Dedifferentiated amniotic fluid mesenchymal stem cell (primary cell): ENCODE results near the gene DBNDD1.
"Not testable (repeated sequence)": the region's sequence is repeated elsewhere in the genome, so short reads cannot be mapped to it uniquely, and the experiment has no call there.

ENCODE experiments used
- DNase-seq: peaks from one replicate; pipeline ENCODE4 v3.0.0-alpha.2; 2016; ENCODE audit errors: extremely low spot score

Gene DBNDD1, protein sequence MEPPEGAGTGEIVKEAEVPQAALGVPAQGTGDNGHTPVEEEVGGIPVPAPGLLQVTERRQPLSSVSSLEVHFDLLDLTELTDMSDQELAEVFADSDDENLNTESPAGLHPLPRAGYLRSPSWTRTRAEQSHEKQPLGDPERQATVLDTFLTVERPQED

DNA sequence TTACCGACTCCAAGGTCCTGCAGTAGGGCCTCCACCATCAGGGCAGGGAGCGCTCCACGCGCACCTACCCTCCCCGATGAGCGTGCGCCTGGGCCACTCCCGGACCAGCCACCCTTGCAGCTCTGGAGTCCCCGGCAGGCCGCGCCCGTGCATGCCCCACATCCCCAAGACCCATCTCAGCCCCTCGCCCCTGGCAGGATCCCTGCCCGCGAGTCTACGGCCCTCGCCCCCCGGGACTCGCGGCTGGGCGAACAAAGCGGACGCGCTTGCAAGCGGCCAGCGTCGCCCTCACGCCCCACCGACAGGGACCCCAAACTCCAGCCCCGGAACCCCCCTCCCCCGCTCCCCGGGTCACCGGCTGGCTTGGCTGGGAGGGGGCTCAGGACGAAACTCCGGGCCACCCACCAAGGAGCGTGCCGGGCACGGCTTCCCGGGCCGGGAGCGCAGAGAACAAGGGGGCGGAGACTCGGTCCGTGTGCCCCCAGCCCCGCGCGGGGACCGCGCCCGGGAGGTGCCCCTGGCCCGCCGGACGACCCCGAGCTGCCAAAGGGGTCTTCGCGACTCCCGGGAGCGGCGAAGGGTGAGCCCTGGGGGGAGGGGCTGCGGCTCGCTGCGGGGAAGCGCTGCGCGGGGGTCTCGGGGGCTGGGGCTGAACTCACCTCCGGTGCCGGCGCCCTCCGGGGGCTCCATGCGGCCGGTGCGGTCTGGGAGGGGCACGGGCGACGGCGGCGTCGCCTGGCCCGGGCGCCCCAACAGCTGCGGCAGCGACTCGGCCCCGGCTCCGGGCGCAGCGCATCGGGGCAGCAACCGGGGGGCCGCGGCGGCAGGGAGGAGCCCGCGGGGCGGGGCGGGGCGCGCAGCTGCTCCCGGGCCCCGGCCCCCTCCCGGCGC lies at the start of gene DBNDD1:
Gene DBNDD1, minus strand, starts transcription at position 805 of the 891 bp plus-strand sequence. Its CDS starts 115 bp downstream, at position 690.
- no peak for DNase-seq

DNA sequence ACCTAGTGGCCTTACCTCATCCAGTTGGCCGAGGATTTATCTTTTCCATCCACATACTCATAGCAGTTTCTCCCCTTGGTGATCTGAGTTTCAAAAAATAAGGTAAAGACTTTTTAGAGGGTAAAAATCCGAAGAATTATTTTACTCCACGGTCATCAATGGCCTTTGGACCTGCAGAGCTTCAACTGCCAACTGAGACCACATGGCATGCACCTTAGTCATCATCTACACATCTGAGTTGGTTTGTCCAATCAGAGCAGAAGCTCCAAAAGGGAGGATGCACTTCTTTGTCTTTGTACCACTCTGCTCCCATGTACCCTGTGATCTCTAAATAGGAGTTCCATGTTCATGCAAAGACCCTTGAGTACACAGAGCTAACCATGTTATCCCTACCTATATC lies 42.2 kb upstream of the DBNDD1 start:
- no peak for DNase-seq

DNA sequence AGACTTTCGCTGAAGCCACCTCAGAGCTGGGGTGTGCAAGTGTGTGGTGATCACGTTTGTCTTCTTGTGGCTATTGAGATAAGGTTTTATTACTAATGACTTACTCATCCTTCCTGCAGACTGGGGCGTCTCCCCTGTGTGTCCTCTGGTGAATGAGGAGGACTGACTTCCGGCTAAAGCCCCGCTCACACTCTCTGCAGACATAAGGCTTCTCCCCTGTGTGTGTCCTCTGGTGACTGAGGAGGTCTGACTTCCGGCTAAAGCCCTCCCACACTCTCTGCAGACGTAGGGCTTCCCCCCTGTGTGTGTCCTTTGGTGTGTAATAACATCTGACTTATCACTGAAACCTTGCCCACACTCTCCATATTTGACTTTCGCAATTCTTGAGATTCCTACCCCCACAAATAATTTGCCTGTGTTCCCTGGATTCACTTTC lies 38.5 kb upstream of the DBNDD1 start:
- no peak for DNase-seq

DNA sequence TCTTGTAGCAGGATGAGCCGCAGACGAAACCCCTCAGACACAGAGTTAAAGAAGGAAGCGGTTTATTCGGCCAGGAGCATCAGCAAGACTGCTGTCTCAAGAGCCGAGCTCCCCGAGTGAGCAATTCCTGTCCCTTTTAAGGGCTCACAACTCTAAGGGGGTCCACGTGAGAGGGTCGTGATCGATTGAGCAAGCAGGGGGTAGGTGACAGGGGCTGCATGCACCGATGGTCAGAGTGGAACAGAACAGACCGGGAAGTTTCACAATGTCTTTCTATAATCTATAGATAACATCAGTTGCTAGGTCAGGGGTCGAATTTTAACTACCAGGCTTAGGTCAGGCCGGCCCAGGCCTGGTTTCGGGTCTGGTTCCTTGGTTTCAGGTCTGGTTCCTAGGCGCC lies 37.3 kb upstream of the DBNDD1 start:
- DNase-seq: not testable (repeated sequence)

DNA sequence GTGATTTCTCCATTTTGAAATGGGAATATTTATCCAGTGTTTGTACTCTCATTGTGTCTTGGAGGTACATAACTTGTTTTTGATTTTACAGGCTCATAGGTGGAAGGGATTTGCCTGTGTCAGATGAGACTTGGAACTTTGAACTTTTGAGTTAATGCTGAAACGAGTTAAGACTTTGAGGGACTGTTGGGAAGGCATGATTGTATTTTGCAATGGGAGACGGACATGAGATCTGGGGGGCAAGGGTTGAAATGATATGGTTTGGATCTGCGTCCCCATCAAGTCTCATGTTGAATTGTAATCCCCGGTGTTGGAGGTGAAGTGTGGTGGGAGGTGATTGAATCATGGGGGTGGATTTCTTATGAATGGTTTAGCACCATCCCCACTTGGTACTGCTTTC lies 36.1 kb upstream of the DBNDD1 start:
- DNase-seq: no peak

DNA sequence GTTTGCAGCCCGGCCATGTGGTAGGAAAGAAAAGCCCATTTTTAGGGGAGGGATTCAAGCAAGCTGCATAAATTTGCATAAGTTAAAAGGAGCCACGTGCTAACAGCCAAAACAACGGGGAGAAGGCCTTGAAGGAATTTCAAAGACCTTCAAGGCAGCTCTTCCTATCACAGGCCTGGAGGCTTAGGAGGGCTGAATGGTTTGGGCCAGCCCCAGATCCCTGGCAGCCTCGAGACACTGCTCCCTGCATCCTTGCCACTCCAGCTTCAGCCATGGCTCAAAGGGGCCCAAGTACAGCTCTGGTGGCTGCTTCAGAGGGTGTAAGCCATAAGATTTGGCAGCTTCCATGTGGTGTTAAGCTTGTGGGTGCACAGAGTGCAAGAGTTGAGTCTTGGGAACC lies 35.3 kb upstream of the DBNDD1 start:
- DNase-seq: no peak

DNA sequence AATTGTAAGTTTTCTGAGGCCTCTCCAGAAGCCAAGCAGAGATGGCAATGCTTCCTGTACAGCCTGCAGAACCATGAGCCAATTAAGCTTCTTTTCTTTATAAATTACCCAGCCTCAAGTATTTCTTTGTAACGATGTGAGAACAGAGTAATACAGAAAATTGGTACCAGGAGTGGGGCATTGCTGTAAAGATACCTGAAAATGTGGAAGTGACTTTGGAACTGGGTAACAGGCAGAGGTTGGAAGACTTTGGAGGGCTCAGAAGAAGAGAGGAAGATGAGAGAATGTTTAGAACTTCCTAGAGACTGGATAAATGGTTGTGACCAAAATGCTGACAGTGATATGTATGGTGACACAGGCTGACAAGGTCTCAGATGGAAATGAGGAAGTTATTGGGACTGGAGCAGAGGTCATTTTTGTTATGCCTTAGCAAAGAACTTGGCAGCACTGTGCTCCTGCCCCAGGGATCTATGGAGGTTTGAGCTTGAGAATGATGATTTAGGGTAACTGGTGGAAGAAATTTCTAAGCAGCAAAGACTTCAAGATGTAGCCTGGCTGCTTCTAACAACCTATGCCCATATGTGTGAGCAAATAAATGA lies 34.7 kb upstream of the DBNDD1 start:
- DNase-seq: no peak

DNA sequence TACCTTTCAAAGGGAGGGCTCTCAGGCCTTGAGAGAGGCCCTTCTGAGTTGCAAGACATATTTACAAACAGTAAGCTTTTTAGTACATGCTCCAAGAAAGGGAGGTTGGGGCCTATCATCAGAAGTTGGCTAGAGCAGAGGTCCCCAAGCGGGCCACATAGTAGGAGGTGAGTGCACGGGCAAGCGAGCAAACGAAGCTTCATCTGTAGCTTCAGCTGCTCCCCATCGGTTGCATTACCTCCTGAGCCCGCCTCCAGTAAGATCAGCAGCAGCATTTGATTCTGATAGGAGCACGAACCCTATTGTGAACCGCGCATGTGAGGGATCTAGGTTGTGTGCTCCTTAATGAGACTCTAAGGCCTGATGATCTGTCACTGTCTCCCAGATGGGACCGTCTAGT lies 31.7 kb upstream of the DBNDD1 start:
- no peak for DNase-seq

DNA sequence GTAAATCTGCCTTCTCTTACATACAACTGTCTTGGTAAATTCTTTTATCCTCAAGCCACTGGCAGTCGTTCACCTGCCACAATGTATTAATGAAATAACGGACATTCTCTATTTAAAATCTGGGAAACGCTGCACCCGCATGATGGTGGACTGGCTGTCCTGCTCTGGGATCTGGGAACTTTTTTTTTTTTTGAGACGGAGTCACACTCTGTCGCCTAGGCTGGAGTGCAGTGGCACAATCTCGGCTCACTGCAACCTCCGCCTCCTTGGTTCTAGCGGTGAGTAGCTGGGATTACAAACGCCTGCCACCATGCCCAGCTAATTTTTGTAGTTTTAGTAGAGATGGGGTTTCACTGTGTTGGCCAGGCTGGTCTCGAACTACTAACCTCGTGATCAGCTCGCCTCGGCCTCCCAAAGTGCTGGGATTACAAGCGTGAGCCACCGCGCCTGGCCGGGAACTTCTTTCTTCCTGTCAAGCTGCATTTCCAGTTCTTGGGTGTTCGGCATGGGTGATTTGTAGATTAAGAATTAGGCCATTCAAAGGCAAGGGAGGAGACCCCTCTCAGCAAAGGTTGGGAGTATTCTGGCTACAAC lies 29.6 kb upstream of the DBNDD1 start:
- DNase-seq: no peak

DNA sequence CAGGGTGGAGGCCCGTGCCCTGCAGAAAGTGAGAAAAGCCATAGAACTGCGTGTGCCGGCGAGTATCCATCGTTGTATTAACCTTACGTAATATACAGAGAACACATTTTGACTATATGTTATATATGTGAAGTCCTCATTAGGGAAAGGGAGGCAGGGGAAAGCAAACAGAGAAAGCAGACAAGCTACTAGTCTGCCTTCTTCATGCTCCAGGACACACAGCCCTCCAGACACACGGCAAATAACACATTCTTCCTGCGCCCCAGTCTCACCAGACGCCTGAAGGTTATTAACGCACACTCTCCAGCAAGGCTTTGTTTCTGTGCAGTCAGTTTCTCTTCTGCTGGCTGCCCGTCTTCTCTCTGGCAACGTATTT lies 29.1 kb upstream of the DBNDD1 start:
- DNase-seq: no peak

DNA sequence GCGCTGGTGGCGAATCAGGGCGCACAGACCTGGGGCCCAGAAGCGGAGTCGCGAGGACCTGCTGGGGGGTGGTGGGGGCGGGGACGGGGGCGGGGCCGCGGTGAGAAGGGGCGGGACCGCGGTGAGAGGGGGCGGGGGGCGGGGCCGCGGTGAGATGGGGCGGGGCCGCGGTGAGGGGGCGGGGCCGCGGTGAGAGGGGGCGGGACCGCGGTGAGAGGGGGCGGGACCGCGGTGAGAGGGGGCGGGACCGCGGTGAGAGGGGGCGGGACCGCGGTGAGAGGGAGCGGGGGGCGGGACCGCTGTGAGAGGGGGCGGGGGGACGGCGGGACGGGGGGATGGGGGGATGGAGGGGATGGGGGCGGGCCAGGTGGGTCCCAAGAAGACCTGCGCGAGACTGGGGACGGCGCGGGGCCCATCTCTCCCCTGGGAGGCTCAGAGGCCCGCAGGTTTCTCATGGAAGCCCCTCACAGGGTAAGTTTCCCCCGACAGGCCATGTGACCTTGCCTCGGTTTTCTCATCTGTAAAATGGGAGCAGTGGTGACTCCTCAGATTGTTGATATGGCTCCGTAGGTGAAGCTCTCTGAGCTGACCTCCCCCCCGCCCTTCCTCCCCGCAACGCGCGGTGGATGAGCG lies 28.6 kb upstream of the DBNDD1 start:
- no peak for DNase-seq

DNA sequence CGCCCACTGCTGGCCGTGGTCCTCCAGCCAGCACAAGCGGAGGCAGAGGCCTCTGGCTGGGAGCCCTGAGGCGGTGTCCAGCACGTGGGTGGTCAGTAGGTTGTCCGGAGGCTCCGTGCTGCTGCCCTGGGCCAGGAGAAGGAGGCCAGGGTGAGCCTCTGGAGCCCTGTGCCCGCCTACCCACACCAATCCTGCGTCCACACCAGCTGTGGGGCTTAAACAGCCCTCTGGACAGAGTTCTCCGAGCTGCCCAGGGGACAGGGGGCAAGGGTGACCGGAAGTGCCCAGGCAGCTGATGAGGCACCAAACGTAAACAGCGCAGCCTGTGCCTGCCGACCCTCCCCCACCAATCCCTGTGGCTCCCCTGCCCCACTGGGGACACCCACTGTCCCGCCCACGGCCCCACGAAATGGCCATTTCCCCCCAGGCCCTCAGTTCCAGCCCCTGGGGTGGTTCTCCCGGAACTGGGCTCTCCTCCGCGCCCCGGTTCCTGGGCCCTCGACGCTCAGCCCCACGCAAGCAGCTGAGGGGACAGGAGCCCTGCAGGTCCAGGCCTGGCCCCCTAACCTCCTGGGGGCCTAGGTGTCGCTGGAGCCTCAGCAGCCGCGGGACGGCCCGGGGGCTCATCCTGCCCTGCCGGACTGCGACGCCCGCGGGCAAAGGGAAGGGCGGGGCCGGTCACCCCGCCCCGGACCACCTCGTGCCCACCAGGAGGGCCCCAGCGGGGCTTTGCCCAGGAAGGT lies 27.9 kb upstream of the DBNDD1 start:
- DNase-seq: no peak

DNA sequence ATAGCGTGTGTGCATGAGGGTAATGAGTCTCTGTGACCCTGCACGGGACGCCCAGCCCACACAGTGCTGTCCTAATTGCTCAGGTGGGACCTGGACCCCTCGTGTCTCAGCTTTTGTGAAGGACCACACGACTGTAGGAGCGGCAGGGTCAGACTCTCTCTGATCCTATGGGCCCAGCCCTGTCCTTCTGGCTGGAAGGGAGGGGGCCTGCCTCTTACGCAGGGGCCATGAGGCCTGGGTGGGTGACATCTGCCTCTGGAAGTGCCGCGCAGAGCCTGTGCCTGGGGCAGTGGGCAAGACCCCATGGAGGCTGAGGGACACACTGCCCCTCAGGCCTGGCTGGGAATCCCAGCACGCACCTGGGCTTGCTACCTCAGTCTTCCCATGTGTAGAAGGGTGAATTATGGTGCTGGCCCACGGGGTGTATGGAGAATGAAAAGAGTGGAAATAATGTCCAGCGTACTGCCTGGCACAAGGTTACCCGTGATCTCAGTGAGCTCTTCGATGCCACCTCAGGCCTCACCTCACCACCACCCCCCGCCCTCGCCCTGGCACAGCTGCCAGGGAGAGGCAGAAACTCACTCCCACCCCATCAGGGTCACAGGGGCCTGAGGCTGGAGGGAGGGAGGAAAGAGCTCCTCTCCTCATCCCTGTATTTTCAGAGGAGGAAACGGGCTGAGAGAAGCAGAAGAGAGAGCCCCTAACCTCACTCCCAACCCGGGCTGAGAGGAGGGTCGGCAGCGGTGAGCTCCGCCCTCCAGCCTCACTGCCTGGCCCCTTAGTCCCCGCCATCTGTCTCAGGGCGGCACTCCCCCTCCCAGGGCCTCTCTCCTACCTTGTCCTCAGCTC lies 27.1 kb upstream of the DBNDD1 start:
- no peak for DNase-seq

DNA sequence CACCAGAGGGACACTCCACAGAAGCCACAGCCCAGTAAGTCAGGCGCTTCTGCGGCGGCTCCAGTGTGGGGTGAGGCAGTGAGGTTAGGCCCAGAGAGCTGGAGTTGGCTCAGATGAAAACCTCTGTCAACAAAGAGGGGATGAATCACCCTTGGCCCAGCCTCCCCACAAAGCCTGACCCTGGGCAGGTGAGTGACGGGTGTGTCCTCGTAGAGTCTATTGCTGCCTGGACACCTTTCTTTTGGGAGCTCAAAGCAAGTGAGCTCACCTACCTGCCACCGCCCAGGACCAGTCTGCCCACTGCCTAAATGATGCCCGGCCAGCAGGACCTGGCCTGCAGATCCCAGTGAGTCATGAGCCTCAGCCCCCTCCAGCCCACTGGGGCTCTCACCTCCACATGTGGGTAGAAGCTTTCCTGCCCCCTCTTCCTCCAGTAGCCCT lies 24.9 kb upstream of the DBNDD1 start:
- DNase-seq: no peak

DNA sequence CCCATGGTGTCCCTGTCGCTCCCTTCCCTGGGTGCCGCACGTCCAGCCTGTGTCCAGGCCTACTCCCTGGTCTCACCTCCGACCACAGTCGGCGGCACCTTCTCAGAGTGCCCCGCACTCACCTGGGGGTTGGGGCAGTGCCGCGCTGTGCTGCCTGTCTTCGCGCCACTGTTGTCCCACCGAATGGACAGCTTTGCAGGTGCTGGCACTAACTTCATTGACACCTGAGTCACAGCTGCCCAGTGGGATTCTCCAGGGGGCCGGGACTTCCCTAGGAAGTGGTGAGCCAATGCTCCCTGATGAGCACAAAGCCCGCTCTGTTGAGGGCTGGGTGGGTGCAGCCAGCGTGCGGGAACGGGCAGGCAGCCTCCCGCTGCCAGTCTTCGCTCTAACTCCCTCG lies 24.3 kb upstream of the DBNDD1 start:
- no peak for DNase-seq

DNA sequence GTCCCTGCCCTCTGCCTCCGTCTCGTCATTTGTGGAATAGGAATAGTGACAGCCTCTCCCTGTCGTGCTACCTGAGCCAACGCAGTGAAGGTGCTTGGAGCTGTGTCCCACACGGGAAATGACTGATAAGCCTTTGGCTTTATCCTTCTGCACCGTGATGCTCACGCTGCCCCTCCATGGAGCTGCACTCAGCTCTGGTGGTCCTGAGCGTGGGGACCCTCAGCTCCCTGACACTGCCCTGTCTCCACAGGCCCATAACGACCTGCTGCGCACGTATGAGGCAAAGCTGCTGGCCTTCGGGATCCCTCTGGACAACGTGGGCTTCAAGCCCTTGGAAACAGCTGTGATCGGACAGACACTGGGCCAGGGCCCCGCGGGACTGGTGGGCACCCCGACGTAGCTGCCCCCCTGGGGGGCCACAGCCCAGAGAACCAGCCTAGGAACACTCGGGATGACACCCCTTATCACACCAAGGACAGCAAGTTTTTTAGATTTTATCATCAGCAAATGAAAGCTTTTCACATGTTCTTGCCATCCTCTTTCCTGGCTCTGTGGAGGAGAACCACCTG lies 23.8 kb upstream of the DBNDD1 start:
- no peak for DNase-seq

DNA sequence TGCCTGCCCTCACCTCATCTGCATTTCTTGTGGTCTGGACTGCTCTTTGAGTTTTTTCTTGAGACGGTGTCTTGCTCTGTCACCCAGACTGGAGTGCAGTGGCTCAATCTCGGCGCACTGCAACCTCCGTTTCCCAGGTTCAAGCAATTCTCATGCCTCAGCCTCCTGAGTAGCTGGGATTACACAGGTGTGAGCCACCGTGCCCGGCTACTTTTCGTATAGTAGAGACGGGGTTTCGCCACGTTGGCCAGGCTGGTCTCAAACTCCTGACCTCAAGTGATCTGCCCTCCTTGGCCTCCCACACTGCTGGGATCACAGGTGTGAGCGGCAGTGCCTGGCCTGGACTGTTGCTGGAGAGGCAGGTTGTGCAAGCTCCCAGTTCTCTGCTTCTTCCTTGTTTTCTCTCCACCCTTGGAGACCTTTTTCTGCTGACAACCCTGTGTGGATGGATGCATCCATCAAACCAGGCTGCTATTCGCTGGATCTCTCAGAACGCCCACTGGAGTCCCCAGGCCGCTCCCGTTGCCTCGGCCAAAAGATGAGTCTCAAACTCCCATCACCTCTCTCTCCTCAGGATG lies 22.7 kb upstream of the DBNDD1 start:
- no peak for DNase-seq

DNA sequence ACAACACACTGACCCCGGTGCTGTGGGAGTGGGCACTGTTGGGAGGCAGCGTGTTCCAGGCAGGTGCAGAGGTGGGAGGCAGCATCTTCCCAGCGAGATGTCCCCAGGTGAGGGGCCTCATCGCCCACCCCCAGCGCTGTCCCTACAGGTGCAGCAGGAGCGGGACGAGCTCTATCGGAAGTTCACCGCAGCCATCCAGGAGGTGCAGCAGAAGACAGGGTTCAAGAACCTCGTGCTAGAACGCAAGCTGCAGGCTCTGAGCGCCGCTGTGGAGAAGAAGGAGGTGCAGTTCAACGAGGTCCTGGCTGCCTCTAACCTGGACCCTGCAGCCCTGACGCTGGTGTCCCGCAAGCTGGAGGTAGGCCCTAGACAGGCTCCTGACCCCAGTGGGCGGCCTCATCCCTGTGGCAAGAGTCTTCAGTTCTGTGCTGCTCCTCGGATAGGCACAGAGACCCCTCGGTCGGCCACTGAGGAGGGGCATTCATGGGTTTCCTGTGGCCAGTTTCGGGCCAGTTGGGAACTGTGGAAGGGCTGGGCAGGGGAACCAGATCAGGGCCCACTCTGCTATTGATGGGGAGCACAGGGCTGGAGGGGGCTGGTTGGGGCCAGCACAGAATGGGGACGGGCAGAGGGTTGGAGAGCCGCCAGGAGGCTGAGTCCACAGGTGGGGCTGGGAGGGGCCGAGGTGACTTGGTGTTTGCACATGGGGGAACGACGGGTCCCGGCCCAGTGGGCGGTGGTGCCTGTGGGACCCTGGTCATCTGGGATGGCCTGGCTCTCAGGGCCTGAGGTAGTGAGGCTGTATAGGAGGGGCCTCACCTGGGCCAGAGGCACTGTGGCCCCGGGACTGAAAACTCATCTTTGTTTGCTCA lies 21.1 kb upstream of the DBNDD1 start:
- no peak for DNase-seq

DNA sequence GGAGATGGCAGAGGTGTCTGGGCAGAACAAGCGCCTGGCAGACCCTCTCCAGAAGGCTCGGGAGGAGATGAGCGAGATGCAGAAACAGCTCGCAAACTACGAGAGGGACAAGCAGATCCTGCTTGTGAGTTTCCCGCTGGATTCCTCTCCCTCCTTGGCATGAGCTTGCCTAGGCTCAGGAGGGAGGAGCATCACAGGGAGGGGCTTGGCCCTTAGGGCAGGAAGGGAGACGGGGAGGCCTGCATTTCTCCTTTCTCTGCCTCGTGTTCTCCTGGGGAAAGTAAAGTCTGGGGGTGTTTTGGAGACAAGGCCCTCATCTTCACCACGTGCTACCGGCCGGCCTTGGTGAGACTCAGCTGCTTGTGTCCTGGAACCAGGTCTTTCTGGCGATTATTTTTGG lies 18.0 kb upstream of the DBNDD1 start:
- no peak for DNase-seq
